Mammary epithelial cell (primary cell): ENCODE results near the gene YRDC.

ENCODE experiments used
- EZH2 ChIP-seq: IDR thresholded peaks from 2 replicates; pipeline ENCODE4 v1.6.1; 2012; ENCODE audit warnings: low read length, inconsistent platforms, borderline replicate concordance
- TF ChIP-seq, protein P1 (sequence below), 2 donors: IDR thresholded peaks in 1 of 2; conservative IDR thresholded peaks in 1 of 2; 2 replicates each; pipeline ENCODE4 v1.5.1; 2011 to 2012; ENCODE audit warnings: inconsistent platforms in 2 of 2, low read length in 2 of 2, mild to moderate bottlenecking in 2 of 2, control low read depth in 1 of 2, low read depth in 1 of 2; ENCODE audit not compliant: insufficient read depth in 1 of 2; ENCODE audit errors: extremely low read depth in 1 of 2

DNA sequence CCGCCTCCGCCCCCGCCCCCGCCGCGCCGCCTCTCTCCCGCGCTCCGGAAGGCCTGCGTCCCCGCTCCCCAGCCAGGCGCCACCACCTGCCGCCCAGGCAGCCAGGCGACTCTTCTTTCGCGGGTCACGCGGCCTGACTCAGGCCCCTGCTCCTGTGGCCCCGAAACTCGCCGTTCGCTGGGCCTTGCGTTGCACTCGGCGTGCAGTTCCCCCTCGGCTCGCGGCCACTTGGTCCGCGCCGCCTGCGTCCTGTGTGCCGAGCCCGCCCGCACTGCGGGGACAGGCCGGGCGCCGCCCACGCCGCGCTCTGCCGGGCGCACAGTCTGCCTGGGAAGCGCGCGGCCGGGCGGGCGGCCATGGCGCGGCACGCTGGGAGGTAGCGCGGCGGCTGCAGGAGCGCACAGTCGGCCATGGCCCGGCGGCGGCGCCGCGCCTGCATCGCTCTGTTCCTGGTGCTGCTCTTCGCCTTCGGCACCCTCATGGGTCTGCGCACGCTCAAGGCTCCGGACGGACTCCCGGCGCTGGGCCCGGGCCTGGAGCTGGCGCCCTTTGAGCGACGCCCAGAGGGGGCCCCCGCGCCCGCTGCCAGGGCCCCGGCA lies 14.1 kb downstream of the YRDC start, which contains the start of gene MANEAL:
- TF ChIP-seq, protein P1, sequence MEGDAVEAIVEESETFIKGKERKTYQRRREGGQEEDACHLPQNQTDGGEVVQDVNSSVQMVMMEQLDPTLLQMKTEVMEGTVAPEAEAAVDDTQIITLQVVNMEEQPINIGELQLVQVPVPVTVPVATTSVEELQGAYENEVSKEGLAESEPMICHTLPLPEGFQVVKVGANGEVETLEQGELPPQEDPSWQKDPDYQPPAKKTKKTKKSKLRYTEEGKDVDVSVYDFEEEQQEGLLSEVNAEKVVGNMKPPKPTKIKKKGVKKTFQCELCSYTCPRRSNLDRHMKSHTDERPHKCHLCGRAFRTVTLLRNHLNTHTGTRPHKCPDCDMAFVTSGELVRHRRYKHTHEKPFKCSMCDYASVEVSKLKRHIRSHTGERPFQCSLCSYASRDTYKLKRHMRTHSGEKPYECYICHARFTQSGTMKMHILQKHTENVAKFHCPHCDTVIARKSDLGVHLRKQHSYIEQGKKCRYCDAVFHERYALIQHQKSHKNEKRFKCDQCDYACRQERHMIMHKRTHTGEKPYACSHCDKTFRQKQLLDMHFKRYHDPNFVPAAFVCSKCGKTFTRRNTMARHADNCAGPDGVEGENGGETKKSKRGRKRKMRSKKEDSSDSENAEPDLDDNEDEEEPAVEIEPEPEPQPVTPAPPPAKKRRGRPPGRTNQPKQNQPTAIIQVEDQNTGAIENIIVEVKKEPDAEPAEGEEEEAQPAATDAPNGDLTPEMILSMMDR (conservative IDR thresholded peaks at IDR 0.05 in 1 of 2, IDR thresholded peaks at IDR 0.05 in 1 of 2; ENCODE audit: extremely low read depth in 1 of 2, insufficient read depth in 1 of 2, low read depth in 1 of 2, low read length in 2 of 2): no peak
- TF ChIP-seq EZH2: no peak
